HG03354 (cell line): ENCODE measurements around the gene HOXA6.

ENCODE experiments used
- ATAC-seq: cut with Tn5 transposase; IDR thresholded peaks from one replicate; pipeline ENCODE4 v1.9.1; 2021; ENCODE audit warnings: mild to moderate bottlenecking; ENCODE audit not compliant: unreplicated experiment, poor library complexity, severe bottlenecking

HOXA6 gene

GRCh38 chr7:27185013-27185853 lies 37.7 kb upstream of the HOXA6 start, which contains the start of gene HOXA11:
Gene HOXA11 (minus strand): TSS chr7:27185232. CDS start chr7:27185144, 88 bp downstream.
- ATAC-seq: no peak

GRCh38 chr7:27184337-27185012 lies 36.9 kb upstream of the HOXA6 start:
- no peak for ATAC-seq

- no peak for ATAC-seq
Observed at GRCh38 chr7:27183682-27184336, 36.2 kb upstream of the HOXA6 start.

GRCh38 chr7:27182861-27183681 lies 35.5 kb upstream of the HOXA6 start:
- no peak for ATAC-seq

GRCh38 chr7:27182285-27182841 lies 34.8 kb upstream of the HOXA6 start:
- ATAC-seq: no peak

GRCh38 chr7:27181795-27182275 lies 34.3 kb upstream of the HOXA6 start:
- ATAC-seq: no peak

GRCh38 chr7:27180431-27181420 lies 33.2 kb upstream of the HOXA6 start:
- ATAC-seq: no peak

- ATAC-seq: no peak
Observed at GRCh38 chr7:27179503-27180430, 32.2 kb upstream of the HOXA6 start.

- no peak for ATAC-seq
Observed at GRCh38 chr7:27179030-27179429, 31.5 kb upstream of the HOXA6 start.

- no peak for ATAC-seq
Observed at GRCh38 chr7:27178366-27178765, 30.8 kb upstream of the HOXA6 start.

- no peak for ATAC-seq
Observed at GRCh38 chr7:27177795-27178320, 30.3 kb upstream of the HOXA6 start.

- ATAC-seq: no peak
Observed at GRCh38 chr7:27176962-27177794, 29.6 kb upstream of the HOXA6 start.

GRCh38 chr7:27176524-27176845 lies 28.9 kb upstream of the HOXA6 start:
- ATAC-seq: no peak

- ATAC-seq: no peak
Observed at GRCh38 chr7:27175626-27176523, 28.3 kb upstream of the HOXA6 start.

GRCh38 chr7:27174874-27175625 lies 27.5 kb upstream of the HOXA6 start:
- no peak for ATAC-seq
